ENCODE measurements around the gene CHEK2.

GRCh38 chr22:28730179-28730578 is 11.4 kb downstream of the CHEK2 start:
- TF ChIP-seq POLR2AphosphoS2 (IDR thresholded peaks at IDR 0.05; ENCODE audit: low read depth, low read length) = no peak
- TF ChIP-seq CBX3 (IDR thresholded peaks at IDR 0.05; ENCODE audit: borderline replicate concordance, low read depth) = no peak
- no peak for TF ChIP-seq TCF12 (IDR thresholded peaks at IDR 0.05; ENCODE audit: low read depth, low read length)
- TF ChIP-seq CTCF (IDR thresholded peaks at IDR 0.05 in 2 of 3, conservative IDR thresholded peaks at IDR 0.05 in 1 of 3; ENCODE audit: control insufficient read depth in 2 of 3, extremely low read depth in 1 of 3, insufficient read depth in 1 of 3, low read depth in 3 of 3, low read length in 3 of 3) = no peak

All from GM12878 (cell line).